Measurements from ENCODE around the gene B3GLCT.

The B3GLCT gene

DNA sequence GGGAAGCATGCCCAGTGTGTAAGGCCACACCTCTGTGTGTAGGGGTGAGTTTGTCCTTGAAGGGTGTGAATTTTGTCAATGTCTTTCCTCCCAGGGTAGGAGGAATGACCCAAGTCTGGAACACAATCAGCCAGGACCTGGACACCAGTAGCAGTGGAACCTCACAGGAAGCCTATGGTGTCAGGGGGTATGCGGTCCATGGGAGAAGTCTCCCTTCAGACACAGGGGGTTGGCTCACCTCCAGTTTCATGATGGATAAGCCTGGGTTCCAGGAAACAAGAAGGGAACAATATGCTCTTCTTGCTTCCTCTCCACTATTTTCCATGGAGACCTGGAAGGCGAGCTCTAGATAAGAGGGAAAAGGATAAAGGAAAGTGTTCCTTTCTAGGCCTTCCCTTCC lies 23.9 kb downstream of the B3GLCT start:
- no peaks in the 10 kb centered on the region for H3K27me3 Mint-ChIP-seq
- H3K4me1 Mint-ChIP-seq = peaks cover 5% of the 10 kb centered on the region
- no peak for DNase-seq
- no peaks in the 10 kb centered on the region for H3K9me3 Mint-ChIP-seq
- CTCF ChIA-PET = no interaction called here
- no peak overlapping the region for H3K4me3 Mint-ChIP-seq
- H3K36me3 Mint-ChIP-seq = no peaks in the 10 kb centered on the region
- no peak overlapping the region for H3K27ac Mint-ChIP-seq

- no peaks in the 10 kb centered on the region for H3K27me3 Mint-ChIP-seq
- peaks cover 5% of the 10 kb centered on the region for H3K4me1 Mint-ChIP-seq
- H3K36me3 Mint-ChIP-seq = no peaks in the 10 kb centered on the region
- H3K9me3 Mint-ChIP-seq = no peaks in the 10 kb centered on the region
- CTCF ChIA-PET = interaction anchor here (1.3 kb wide), 1 partner anchor 12 kb away, joined by 4 read pairs; no protein-coding TSS in a partner anchor
- DNase-seq = no peak
- H3K4me3 Mint-ChIP-seq = no peak overlapping the region
- H3K27ac Mint-ChIP-seq = no peak overlapping the region
Observed at GRCh38 chr13:31224174-31224669, 24.4 kb downstream of the B3GLCT start.

GRCh38 chr13:31224963-31225559 lies 25.3 kb downstream of the B3GLCT start:
- H3K36me3 Mint-ChIP-seq = no peaks in the 10 kb centered on the region
- CTCF ChIA-PET = interaction anchor here (1.3 kb wide), 1 partner anchor 11 kb away, joined by 4 read pairs; no protein-coding TSS in a partner anchor
- no peak overlapping the region for H3K4me3 Mint-ChIP-seq
- H3K27me3 Mint-ChIP-seq = no peaks in the 10 kb centered on the region
- H3K9me3 Mint-ChIP-seq = no peaks in the 10 kb centered on the region
- H3K27ac Mint-ChIP-seq = no peak overlapping the region
- DNase-seq = no peak
- peaks cover 5% of the 10 kb centered on the region for H3K4me1 Mint-ChIP-seq

- CTCF ChIA-PET = no interaction called here
- Mint-ChIP-seq H3K36me3 (no peaks in the 10 kb centered on the region), H3K4me1 (peaks cover 5% of the 10 kb centered on the region), H3K27ac (no peak overlapping the region), H3K4me3 (no peak overlapping the region), H3K9me3 (no peaks in the 10 kb centered on the region), H3K27me3 (no peaks in the 10 kb centered on the region)
- no peak for DNase-seq
Observed at GRCh38 chr13:31225998-31226675, 26.4 kb downstream of the B3GLCT start.

- Mint-ChIP-seq H3K4me3 (no peak overlapping the region), H3K27ac (no peak overlapping the region), H3K4me1 (peaks cover 5% of the 10 kb centered on the region), H3K27me3 (no peaks in the 10 kb centered on the region), H3K36me3 (no peaks in the 10 kb centered on the region), H3K9me3 (no peaks in the 10 kb centered on the region)
- CTCF ChIA-PET = no interaction called here
- no peak for DNase-seq
Observed at GRCh38 chr13:31227063-31227462, 27.3 kb downstream of the B3GLCT start.

DNA sequence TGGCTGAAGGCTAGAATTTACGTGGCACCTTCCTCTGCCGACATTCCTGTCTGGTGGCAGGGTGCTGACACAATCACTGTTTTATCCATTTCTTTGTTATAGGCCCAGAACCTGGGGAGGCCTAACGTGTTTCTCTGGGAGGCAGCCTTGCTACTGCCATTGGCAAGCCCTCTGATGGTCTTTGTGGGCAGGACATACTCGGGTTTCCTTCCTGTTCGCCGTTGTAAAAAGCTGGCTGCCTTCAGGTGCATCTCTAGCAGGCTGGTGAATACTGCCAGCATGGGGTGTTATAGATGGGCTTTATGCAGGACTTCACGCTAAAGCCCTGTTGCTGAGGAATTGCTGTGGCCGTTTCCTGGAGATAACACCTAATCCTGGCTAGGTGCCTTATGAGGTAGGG lies 28.1 kb downstream of the B3GLCT start:
- DNase-seq = no peak
- CTCF ChIA-PET = no interaction called here
- Mint-ChIP-seq H3K4me3 (no peak overlapping the region), H3K36me3 (no peaks in the 10 kb centered on the region), H3K9me3 (no peaks in the 10 kb centered on the region), H3K4me1 (peaks cover 5% of the 10 kb centered on the region), H3K27ac (no peak overlapping the region), H3K27me3 (no peaks in the 10 kb centered on the region)

GRCh38 chr13:31234729-31235128 lies 35.0 kb downstream of the B3GLCT start:
- H3K27me3 Mint-ChIP-seq = no peaks in the 10 kb centered on the region
- no peak overlapping the region for H3K4me3 Mint-ChIP-seq
- CTCF ChIA-PET = interaction anchor here (0.7 to 6.3 kb wide), 3 partner anchors 13 to 190 kb away, joined by 3 to 61 read pairs (median 11); no protein-coding TSS in a partner anchor
- DNase-seq = no peak
- H3K9me3 Mint-ChIP-seq = no peaks in the 10 kb centered on the region
- no peaks in the 10 kb centered on the region for H3K36me3 Mint-ChIP-seq
- H3K4me1 Mint-ChIP-seq = no peaks in the 10 kb centered on the region
- H3K27ac Mint-ChIP-seq = no peak overlapping the region

DNA sequence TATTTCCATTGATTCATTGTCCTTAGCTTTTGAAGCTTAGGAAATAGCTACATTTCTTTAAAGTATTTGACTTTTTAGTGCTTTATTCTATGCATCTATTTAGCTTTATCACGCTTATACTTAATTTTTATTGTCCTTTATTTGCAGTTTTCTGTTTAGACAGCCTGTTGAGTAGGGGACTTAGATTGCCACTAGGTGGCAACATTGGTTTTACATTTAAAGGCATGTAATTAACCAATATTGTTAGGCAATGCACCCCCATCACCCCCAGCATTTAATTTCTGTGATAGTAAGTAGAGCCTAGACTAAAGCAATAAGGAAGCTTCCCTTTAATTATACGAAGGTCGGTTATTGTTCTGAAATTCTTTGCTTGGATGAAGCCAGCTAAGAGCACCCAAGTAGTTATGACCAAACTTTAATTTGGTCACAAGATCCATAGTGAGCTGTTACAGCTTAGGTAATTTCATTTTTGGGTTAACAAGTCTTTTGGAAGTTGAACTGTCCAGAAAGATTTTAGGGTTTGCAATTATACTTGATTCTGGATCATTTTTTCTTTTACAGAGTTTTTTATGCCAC lies 36.5 kb downstream of the B3GLCT start:
- Mint-ChIP-seq H3K36me3 (no peaks in the 10 kb centered on the region), H3K27me3 (no peaks in the 10 kb centered on the region)

GRCh38 chr13:31240921-31241320 lies 41.1 kb downstream of the B3GLCT start:
- Mint-ChIP-seq H3K27me3 (no peaks in the 10 kb centered on the region), H3K27ac (no peak overlapping the region), H3K9me3 (no peaks in the 10 kb centered on the region), H3K4me1 (no peaks in the 10 kb centered on the region), H3K36me3 (no peaks in the 10 kb centered on the region), H3K4me3 (no peak overlapping the region)
- CTCF ChIA-PET = interaction anchor here (6.3 kb wide), 1 partner anchor 184 kb away, joined by 61 read pairs; no protein-coding TSS in a partner anchor
- DNase-seq = no peak

More for the DNA sequence above, 36.5 kb downstream of the B3GLCT start:
- CTCF ChIA-PET = interaction anchor here (0.7 to 6.3 kb wide), 15 partner anchors 9 to 1552 kb away, joined by 3 to 61 read pairs (median 4); no protein-coding TSS in a partner anchor
- no peaks in the 10 kb centered on the region for H3K9me3 Mint-ChIP-seq
- H3K4me1 Mint-ChIP-seq = no peaks in the 10 kb centered on the region
- no peak overlapping the region for H3K4me3 Mint-ChIP-seq
- no peak for DNase-seq
- no peak overlapping the region for H3K27ac Mint-ChIP-seq

GRCh38 chr13:31242367-31242766 lies 42.6 kb downstream of the B3GLCT start:
- CTCF ChIA-PET = interaction anchor here (0.7 to 1.1 kb wide), 2 partner anchors 40 to 166 kb away, joined by 3 read pairs; no protein-coding TSS in a partner anchor
- Mint-ChIP-seq H3K36me3 (no peaks in the 10 kb centered on the region), H3K4me3 (no peak overlapping the region), H3K9me3 (no peaks in the 10 kb centered on the region), H3K4me1 (no peaks in the 10 kb centered on the region), H3K27ac (no peak overlapping the region), H3K27me3 (no peaks in the 10 kb centered on the region)
- no peak for DNase-seq

DNA sequence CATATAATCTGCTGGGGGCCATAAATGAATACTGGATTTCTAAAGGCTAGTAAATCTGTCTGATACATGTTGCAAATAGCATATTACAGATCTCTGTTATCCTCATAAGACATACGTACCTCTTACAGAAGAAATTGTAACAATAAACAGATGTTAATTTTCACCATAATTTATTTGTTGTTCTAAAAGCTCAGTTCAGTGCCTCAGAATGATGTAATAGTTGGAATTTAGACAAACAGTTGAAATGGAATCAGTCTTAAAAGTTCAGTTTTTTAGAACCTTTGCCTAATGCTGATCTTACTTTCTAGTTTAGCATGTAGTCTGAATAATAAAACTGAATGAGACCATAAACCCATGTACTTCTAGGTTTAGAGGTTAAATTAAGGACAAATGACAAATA lies 43.1 kb downstream of the B3GLCT start:
- no peaks in the 10 kb centered on the region for H3K4me1 Mint-ChIP-seq
- H3K27me3 Mint-ChIP-seq = no peaks in the 10 kb centered on the region
- H3K9me3 Mint-ChIP-seq = no peaks in the 10 kb centered on the region
- no peaks in the 10 kb centered on the region for H3K36me3 Mint-ChIP-seq
- CTCF ChIA-PET = interaction anchor here (0.7 to 1.1 kb wide), 2 partner anchors 39 to 166 kb away, joined by 3 read pairs; no protein-coding TSS in a partner anchor
- no peak for DNase-seq
- H3K27ac Mint-ChIP-seq = no peak overlapping the region
- no peak overlapping the region for H3K4me3 Mint-ChIP-seq

DNA sequence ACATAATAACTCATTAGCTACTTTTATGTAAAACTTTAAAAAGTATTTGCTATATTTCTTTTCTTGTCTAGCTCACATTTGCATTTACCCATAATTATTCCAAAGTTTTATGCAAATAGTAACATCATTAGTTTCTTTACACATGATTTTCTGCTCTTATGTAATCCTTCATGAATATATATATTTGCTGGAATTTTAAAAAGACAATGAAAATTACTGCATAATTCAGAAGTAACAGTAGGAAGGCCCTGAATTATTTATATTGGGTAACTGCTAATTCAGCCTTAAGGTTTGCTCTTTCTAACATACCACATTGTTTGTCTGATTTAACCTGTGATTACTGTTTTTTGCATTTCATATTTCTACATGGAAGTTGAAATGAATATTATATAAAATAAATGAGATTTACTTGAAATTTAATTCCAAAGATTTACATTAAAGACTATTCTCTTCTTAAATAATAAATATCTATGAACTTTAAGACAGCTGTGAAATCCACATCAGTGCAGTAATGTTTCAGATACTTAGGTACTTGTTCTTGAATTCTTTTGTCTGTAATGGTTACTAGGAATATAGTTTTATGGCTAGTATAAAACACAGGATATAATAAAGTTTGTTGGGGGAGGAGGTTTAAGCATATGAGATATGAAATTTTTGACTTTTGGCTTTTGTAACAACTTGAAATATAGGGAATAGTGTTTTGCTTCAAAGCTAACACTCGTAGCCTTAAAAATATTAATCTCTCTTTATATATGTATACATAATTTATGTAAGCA lies 46.0 kb downstream of the B3GLCT start:
- CTCF ChIA-PET = interaction anchor here (1.5 kb wide), 2 partner anchors 9 to 179 kb away, joined by 6 read pairs; no protein-coding TSS in a partner anchor
- no peak for DNase-seq
- no peaks in the 10 kb centered on the region for H3K9me3 Mint-ChIP-seq
- H3K27me3 Mint-ChIP-seq = no peaks in the 10 kb centered on the region
- H3K27ac Mint-ChIP-seq = no peak overlapping the region
- no peaks in the 10 kb centered on the region for H3K36me3 Mint-ChIP-seq
- no peaks in the 10 kb centered on the region for H3K4me1 Mint-ChIP-seq
- H3K4me3 Mint-ChIP-seq = no peak overlapping the region

DNA sequence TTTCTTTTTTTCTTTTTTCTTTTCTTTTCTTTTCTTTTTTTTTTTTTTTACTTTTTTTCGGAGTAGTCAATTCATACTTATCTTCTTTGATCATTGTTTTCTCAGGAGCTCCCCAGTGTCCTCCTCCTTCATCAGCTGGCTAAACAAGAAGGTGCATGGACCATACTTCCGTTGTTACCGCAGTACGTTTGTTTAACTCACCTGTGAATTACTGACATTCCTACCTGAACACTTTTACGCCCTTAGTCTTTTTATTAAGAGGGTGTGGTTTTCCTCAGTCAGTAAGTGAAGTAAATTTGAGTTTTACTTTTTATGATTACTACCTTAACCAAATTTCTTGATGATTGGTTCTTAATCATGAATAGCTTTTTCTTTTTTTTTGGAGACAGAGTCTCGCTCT lies 47.1 kb downstream of the B3GLCT start:
- DNase-seq = no peak
- no peaks in the 10 kb centered on the region for H3K4me1 Mint-ChIP-seq
- CTCF ChIA-PET = no interaction called here

GRCh38 chr13:31248361-31248760 lies 48.6 kb downstream of the B3GLCT start:
- Mint-ChIP-seq H3K27ac (no peak overlapping the region), H3K9me3 (peaks cover 8% of the 10 kb centered on the region), H3K36me3 (peaks cover 2% of the 10 kb centered on the region), H3K27me3 (no peaks in the 10 kb centered on the region), H3K4me1 (no peaks in the 10 kb centered on the region), H3K4me3 (no peak overlapping the region)
- CTCF ChIA-PET = interaction anchor here (1.2 to 2.0 kb wide), 2 partner anchors 12 to 176 kb away, joined by 5 to 11 read pairs; no protein-coding TSS in a partner anchor
- DNase-seq = no peak

More for the DNA sequence above, 47.1 kb downstream of the B3GLCT start:
- H3K9me3 Mint-ChIP-seq = peaks cover 2% of the 10 kb centered on the region
- H3K27me3 Mint-ChIP-seq = no peaks in the 10 kb centered on the region
- H3K36me3 Mint-ChIP-seq = peaks cover 2% of the 10 kb centered on the region
- H3K4me3 Mint-ChIP-seq = no peak overlapping the region
- no peak overlapping the region for H3K27ac Mint-ChIP-seq
